Measurements from ENCODE around the gene PDZD4.

Gene PDZD4

GRCh38 chrX:153773741-153774575, 56.4 kb downstream of the PDZD4 start:
- DNase-seq (ENCODE audit: low read depth in 2 of 2, low spot score in 1 of 2) = no peak

GRCh38 chrX:153773218-153773611, 57.1 kb downstream of the PDZD4 start:
- no peak for DNase-seq (ENCODE audit: low read depth in 2 of 2, low spot score in 1 of 2)

GRCh38 chrX:153772316-153773217, 57.8 kb downstream of the PDZD4 start:
- no peak for DNase-seq (ENCODE audit: low read depth in 2 of 2, low spot score in 1 of 2)

- DNase-seq (ENCODE audit: low read depth in 2 of 2, low spot score in 1 of 2) = no peak
Measured at GRCh38 chrX:153771415-153772315, 58.7 kb downstream of the PDZD4 start.

GRCh38 chrX:153770601-153771414, 59.5 kb downstream of the PDZD4 start:
- no peak for DNase-seq (ENCODE audit: low read depth in 2 of 2, low spot score in 1 of 2)

- no peak for DNase-seq (ENCODE audit: low read depth in 2 of 2, low spot score in 1 of 2)
Measured at GRCh38 chrX:153769865-153770600, 60.3 kb downstream of the PDZD4 start.

- DNase-seq (ENCODE audit: low read depth in 2 of 2, low spot score in 1 of 2) = no peak
Measured at GRCh38 chrX:153769158-153769864, 61.0 kb downstream of the PDZD4 start.

- DNase-seq (ENCODE audit: low read depth in 2 of 2, low spot score in 1 of 2) = no peak
Measured at GRCh38 chrX:153768311-153769157, 61.8 kb downstream of the PDZD4 start.

GRCh38 chrX:153767674-153768055, 62.7 kb downstream of the PDZD4 start:
- no peak for DNase-seq (ENCODE audit: low read depth in 2 of 2, low spot score in 1 of 2)

GRCh38 chrX:153766871-153767673, 63.3 kb downstream of the PDZD4 start:
- DNase-seq (ENCODE audit: low read depth in 2 of 2, low spot score in 1 of 2) = no peak

- DNase-seq (ENCODE audit: low read depth in 2 of 2, low spot score in 1 of 2) = no peak
Measured at GRCh38 chrX:153766098-153766817, 64.1 kb downstream of the PDZD4 start.

- no peak for DNase-seq (ENCODE audit: low read depth in 2 of 2, low spot score in 1 of 2)
Measured at GRCh38 chrX:153765138-153766079, 64.9 kb downstream of the PDZD4 start.

- DNase-seq (ENCODE audit: low read depth in 2 of 2, low spot score in 1 of 2) = no peak
Measured at GRCh38 chrX:153764786-153765137, 65.6 kb downstream of the PDZD4 start.

- peak; percentile 29 to 48 for DNase-seq (ENCODE audit: low read depth in 2 of 2, low spot score in 1 of 2)
Measured at GRCh38 chrX:153763989-153764755, 66.2 kb downstream of the PDZD4 start, which contains the start of gene PLXNB3. Gene PLXNB3 (plus strand): TSS chrX:153764249. CDS start chrX:153765536, 1,287 bp downstream.
